ENCODE data around the gene KIF3A. TPM values are rescaled to one million over a fixed set of nuclear protein-coding genes. Genes with fewer than 3 reads are reported as not detected.

The KIF3A gene
- total and polyA plus RNA-seq, 9 donors, result 4.2 to 13.0 (median 9.2) TPM

DNA sequence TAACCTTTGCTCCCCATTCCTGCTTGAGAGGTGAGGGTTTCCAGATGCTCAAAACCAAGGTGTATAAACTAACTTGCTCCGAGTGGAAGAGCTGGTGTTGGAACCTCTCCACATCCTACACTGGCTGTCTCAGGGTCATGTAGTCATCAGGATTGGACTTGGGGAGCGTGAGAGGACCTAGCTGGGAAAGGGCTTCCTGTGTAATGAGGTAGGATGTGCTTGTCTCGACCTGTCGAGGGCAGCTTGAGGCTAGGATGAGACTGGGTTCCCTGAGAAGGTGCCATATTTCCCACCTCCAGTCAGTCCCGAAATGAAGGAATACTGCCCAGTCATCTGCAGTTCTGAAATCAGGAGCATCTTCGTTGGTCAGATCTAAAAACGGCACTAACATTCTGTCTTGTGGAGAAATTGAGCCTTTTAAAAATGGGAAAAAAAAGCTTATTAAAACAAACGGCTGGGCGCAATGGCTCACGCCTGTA lies 11.2 kb upstream of the KIF3A start:
- TF ChIP-seq, protein P1, sequence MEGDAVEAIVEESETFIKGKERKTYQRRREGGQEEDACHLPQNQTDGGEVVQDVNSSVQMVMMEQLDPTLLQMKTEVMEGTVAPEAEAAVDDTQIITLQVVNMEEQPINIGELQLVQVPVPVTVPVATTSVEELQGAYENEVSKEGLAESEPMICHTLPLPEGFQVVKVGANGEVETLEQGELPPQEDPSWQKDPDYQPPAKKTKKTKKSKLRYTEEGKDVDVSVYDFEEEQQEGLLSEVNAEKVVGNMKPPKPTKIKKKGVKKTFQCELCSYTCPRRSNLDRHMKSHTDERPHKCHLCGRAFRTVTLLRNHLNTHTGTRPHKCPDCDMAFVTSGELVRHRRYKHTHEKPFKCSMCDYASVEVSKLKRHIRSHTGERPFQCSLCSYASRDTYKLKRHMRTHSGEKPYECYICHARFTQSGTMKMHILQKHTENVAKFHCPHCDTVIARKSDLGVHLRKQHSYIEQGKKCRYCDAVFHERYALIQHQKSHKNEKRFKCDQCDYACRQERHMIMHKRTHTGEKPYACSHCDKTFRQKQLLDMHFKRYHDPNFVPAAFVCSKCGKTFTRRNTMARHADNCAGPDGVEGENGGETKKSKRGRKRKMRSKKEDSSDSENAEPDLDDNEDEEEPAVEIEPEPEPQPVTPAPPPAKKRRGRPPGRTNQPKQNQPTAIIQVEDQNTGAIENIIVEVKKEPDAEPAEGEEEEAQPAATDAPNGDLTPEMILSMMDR (IDR thresholded peaks at IDR 0.05), result no peak
- TF ChIP-seq POLR2A (IDR thresholded peaks at IDR 0.05) (no peak), EP300 (IDR thresholded peaks at IDR 0.05) (no peak)
- no peak overlapping the region for H3K4me3 ChIP-seq
- H3K27me3 ChIP-seq, result peaks cover 6% of the 10 kb centered on the region
- intact Hi-C loops (cut with DNase I), result no loop called here
- H3K27ac ChIP-seq, result no peak overlapping the region
- 82 to 90% (median 84%) methylated on average over 10 of the region's 10 CpGs for whole genome bisulfite sequencing, 3 donors
- peaks cover 4% of the 10 kb centered on the region for H3K4me1 ChIP-seq (ENCODE audit: insufficient read depth)
- no peaks in the 10 kb centered on the region for H3K36me3 ChIP-seq
- H3K9me3 ChIP-seq, result no peaks in the 10 kb centered on the region
- DNase-seq, result no peak

DNA sequence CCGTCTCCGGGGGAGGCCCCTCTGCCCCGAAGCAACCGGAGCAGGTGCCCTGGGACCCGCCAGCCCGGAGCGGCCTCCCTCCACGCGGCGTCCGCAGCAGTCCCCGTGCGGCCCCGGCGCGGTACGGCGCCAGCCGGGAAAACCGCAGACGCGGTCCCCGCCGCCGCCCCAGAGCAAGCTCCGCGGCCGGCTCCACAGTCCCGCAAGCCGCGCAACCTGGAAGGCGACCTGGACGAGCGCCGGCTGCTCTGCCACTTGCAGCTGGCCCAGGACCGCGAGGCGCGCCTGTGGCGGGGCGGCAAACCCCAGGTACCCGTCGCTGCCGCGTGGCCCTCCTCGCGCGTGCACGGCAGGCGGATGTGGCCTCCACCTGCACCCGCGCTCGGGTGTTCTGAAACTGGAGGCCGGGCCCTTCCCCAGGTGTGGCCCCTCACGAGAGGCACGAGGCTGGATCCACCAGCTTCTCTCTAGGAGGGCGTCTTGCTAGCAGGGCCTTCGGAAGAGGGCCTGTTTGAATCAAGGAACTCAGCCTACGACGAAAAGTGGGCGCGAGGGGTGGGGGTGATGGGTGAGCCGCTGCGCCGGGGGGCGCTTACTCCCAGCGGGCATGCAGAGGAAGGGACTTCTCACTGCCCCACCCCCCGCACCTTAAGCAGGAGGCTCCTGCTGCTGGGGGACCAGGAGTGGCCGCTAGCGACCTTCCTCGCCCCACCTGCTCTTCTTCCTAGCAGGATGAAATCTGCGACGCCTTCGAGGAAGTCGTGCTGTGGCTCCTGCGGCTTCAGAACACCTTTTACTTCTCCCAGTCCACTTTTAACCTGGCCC lies 10.5 kb upstream of the KIF3A start:
- TF ChIP-seq, protein P1 (IDR thresholded peaks at IDR 0.05), result no peak
- TF ChIP-seq EP300 (IDR thresholded peaks at IDR 0.05) (no peak), POLR2A (IDR thresholded peaks at IDR 0.05) (no peak)
- H3K27ac ChIP-seq, result no peak overlapping the region
- no peak for DNase-seq
- peaks cover 6% of the 10 kb centered on the region for H3K27me3 ChIP-seq
- H3K4me1 ChIP-seq (ENCODE audit: insufficient read depth), result peaks cover 4% of the 10 kb centered on the region
- H3K4me3 ChIP-seq, result peak overlapping the region; percentile 21
- H3K36me3 ChIP-seq, result no peaks in the 10 kb centered on the region
- intact Hi-C loops (cut with DNase I), result no loop called here
- WGBS, 3 donors, result 28 to 71% (median 40%) methylated on average over 21 to 76 of the region's 76 CpGs
- H3K9me3 ChIP-seq, result no peaks in the 10 kb centered on the region

DNA sequence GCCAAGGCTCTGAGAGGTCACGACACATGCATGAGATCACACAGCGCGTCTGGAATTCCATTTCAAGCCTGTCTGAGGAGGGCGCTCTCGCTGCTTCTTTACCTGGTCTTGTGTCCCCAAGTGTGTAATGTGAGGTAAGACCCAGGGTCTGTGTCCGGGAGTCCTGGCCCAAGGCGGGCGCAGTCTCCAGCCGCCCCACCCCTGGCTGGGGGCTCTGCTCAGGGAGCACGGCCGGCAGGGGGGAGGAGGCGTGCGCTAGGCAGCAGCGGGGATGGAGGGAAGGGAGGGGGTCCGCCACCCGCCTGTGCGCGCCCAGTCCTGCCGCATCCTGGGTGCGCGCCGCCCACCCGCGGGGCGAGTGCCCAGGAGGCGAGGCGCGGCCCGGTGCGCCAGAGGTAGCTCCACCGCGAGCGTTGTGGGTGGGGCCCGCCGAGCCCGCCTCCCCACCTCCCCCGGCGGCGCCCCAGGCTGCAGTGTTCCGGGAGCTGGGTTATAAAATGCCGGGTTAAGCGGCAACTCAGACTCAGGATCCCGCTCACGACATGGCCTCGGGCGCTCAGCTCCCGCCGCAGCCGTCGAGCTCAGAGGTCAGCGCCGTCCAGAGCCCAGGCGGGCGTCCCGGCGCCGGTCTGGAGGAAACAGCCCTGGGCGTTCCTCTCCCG lies 9.7 kb upstream of the KIF3A start, which contains the start of gene CCNI2:
Gene CCNI2, plus strand, starts transcription at position 473 of the 662 bp plus-strand sequence. Its CDS starts 70 bp downstream, at position 543.
- Histone ChIP-seq H3K9me3 (no peaks in the 10 kb centered on the region), H3K36me3 (no peaks in the 10 kb centered on the region), H3K4me3 (peak within 1 kb of the TSS; percentile 21), H3K4me1 (ENCODE audit: insufficient read depth) (peaks cover 4% of the 10 kb centered on the region), H3K27me3 (peaks cover 6% of the 10 kb centered on the region), H3K27ac (no peak within 1 kb of the TSS)
- no peak for DNase-seq
- 1 to 2% (median 1%) methylated on average over 56 to 59 of the region's 59 CpGs for WGBS, 3 donors
- TF ChIP-seq POLR2A (IDR thresholded peaks at IDR 0.05), result no peak
- TF ChIP-seq, protein P1 (IDR thresholded peaks at IDR 0.05), result no peak
- intact Hi-C loops (cut with DNase I), result no loop called here

DNA sequence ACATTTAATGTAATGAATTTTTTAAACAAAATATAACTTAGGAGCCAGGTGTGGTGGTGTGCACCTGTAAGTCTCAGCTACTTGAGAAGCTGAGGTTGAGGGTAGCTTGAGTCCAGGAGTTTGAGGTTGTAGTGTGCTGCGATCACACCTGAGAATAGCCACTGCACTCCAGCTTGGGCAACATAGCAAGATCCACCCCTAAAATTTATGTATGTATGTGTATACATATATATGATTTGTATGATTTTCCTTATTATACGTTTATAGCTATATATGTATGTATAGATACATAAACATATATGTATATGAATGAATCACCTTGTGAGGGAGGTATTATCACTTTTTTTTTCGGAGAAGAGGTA lies 9.2 kb upstream of the KIF3A start:
- DNase-seq, result no peak
- intact Hi-C loops (cut with DNase I), result no loop called here
- H3K36me3 ChIP-seq, result no peaks in the 10 kb centered on the region
- H3K27ac ChIP-seq, result no peak overlapping the region
- H3K4me1 ChIP-seq (ENCODE audit: insufficient read depth), result peaks cover 4% of the 10 kb centered on the region
- no peaks in the 10 kb centered on the region for H3K9me3 ChIP-seq
- WGBS, 3 donors, result 23 to 28% (median 23%) methylated on average over 3 of the region's 3 CpGs
- TF ChIP-seq, protein P1 (IDR thresholded peaks at IDR 0.05), result no peak
- TF ChIP-seq EP300 (IDR thresholded peaks at IDR 0.05) (no peak), POLR2A (IDR thresholded peaks at IDR 0.05) (no peak)
- H3K4me3 ChIP-seq, result no peak overlapping the region
- peaks cover 6% of the 10 kb centered on the region for H3K27me3 ChIP-seq

All from ovary (tissue), 9 donors.